Body of pancreas (tissue), 4 donors: ENCODE measurements around the gene C1QTNF12. TPM values are rescaled to one million over a fixed set of nuclear protein-coding genes. Genes with fewer than 3 reads are reported as not detected.

Experiments used
- ATAC-seq: fragments of 150-250 bp; one replicate; pipeline ENCODE4 v1.9.1; 2016
- DNase-seq, 4 donors: peaks; one replicate each; pipeline ENCODE4 v3.0.0-alpha.2; 2019
- H3K27ac ChIP-seq, 4 donors: fragments of 200-600 bp; sonication (generic); 1 replicate in 3 of 4; 2 replicates in 1 of 4; pipeline versions ENCODE4 v1.5.1 to v1.6.1; 2016 to 2019; ENCODE audit warnings: mild to moderate bottlenecking in 1 of 4, mixed read lengths in 1 of 4, moderate library complexity in 1 of 4
- H3K27me3 ChIP-seq, 2 donors: fragments of 200-600 bp; sonication (generic); one replicate each; pipeline ENCODE4 v1.6.0; 2016; ENCODE audit warnings: mild to moderate bottlenecking in 1 of 2
- H3K36me3 ChIP-seq, 2 donors: fragments of 200-600 bp; sonication (generic); replicated peaks in 1 of 2; 2 replicates each; pipeline ENCODE4 v1.5.1; 2016; ENCODE audit warnings: low read depth in 2 of 2; ENCODE audit not compliant: insufficient read depth in 1 of 2
- H3K4me1 ChIP-seq: fragments of 200-600 bp; sonication (generic); one replicate; pipeline ENCODE4 v1.6.0; 2016
- H3K4me3 ChIP-seq, 2 donors: fragments of 200-600 bp; sonication (generic); 1 replicate in 1 of 2; 2 replicates in 1 of 2; pipeline ENCODE4 v1.5.1; 2016 to 2019
- H3K9me3 ChIP-seq, 3 donors: fragments of 200-600 bp; sonication (generic); 1 replicate in 2 of 3; 2 replicates in 1 of 3; pipeline ENCODE4 v1.5.1; 2016
- CTCF ChIP-seq, 7 experiments: fragments of 450-650 bp in 4 of 7; fragments of 200-600 bp in 3 of 7; sonication (generic) in 3 of 7; IDR thresholded peaks; one replicate each; pipeline ENCODE4 v1.5.1; 2016 to 2019; ENCODE audit warnings: antibody characterized with exemption in 7 of 7
- POLR2A ChIP-seq, 3 donors: fragments of 450-650 bp; IDR thresholded peaks; one replicate each; pipeline ENCODE4 v1.6.1; 2016; ENCODE audit warnings: antibody characterized with exemption in 3 of 3, mild to moderate bottlenecking in 2 of 3
- WGBS, 2 donors: methylation state at CpG; one replicate each; pipeline ENCODE4 v1.1.5; 2017; 5-methylcytosine and 5-hydroxymethylcytosine counted together
- intact Hi-C: fragments of 100-400 bp; cut with DNase I; formaldehyde crosslinking; loops from one replicate; pipeline ENCODE4 v1.15.1; 2023
- total RNA-seq, 2 donors: library from RNA; depleted of rRNA; stranded (reverse); fragments of >200 nt; gene quantifications; one replicate each; pipeline ENCODE4 v1.1.0, GENCODE V29; 2016

C1QTNF12 gene
- total RNA-seq, 2 donors from 2014 or later: not detected

GRCh38 chr1:1290238-1290731 lies 43.8 kb upstream of the C1QTNF12 start:
- WGBS, 2 donors: 42 to 61% methylated on average over 11 to 14 of the region's 15 CpGs
- intact Hi-C loops: loop anchor here (5.0 to 10.0 kb wide), 3 partner anchors 168 to 305 kb away; partner anchors contain the start of gene PERM1
- peak; percentile 74 to 87 (median 82) for DNase-seq

GRCh38 chr1:1287288-1288110 lies 41.0 kb upstream of the C1QTNF12 start:
- Histone ChIP-seq H3K4me1 (peaks cover 11% of the 10 kb centered on the region), H3K36me3 (no peaks in the 10 kb centered on the region), H3K4me3 (no peak overlapping the region), H3K27me3 (peaks cover 0 to 8% of the 10 kb centered on the region in 2 donors), H3K9me3 (no peaks in the 10 kb centered on the region), H3K27ac (no peak overlapping the region)
- intact Hi-C loops: no loop called here
- TF ChIP-seq CTCF (IDR thresholded peaks at IDR 0.05): no peak
- TF ChIP-seq POLR2A (IDR thresholded peaks at IDR 0.05): no peak
- 39 to 65% methylated on average over 6 to 43 of the region's 46 CpGs for WGBS, 2 donors
- peak in 1 of 4 donors; percentile 10 for DNase-seq
- ATAC-seq: no peak

More at GRCh38 chr1:1290238-1290731, 43.8 kb upstream of the C1QTNF12 start:
- peaks cover 11% of the 10 kb centered on the region for H3K4me1 ChIP-seq
- TF ChIP-seq CTCF (IDR thresholded peaks at IDR 0.05): peak; percentile 59 to 85 (median 71)
- no peak for TF ChIP-seq POLR2A (IDR thresholded peaks at IDR 0.05)
- H3K9me3 ChIP-seq: no peaks in the 10 kb centered on the region
- peaks cover 0 to 8% of the 10 kb centered on the region in 2 donors for H3K27me3 ChIP-seq
- no peaks in the 10 kb centered on the region for H3K36me3 ChIP-seq
- no peak overlapping the region for H3K4me3 ChIP-seq
- H3K27ac ChIP-seq: no peak overlapping the region
- peak; percentile 72 for ATAC-seq

GRCh38 chr1:1286313-1287261 lies 40.1 kb upstream of the C1QTNF12 start:
- 56% methylated on average over 45 of the region's 50 CpGs; no CpG with 5 or more reads in 1 of the 2 donors for WGBS, 2 donors
- Histone ChIP-seq H3K4me1 (peaks cover 14% of the 10 kb centered on the region), H3K4me3 (no peak overlapping the region), H3K27me3 (peaks cover 0 to 8% of the 10 kb centered on the region in 2 donors), H3K36me3 (no peaks in the 10 kb centered on the region), H3K9me3 (no peaks in the 10 kb centered on the region), H3K27ac (no peak overlapping the region)
- intact Hi-C loops: no loop called here
- TF ChIP-seq POLR2A (IDR thresholded peaks at IDR 0.05): no peak
- no peak for TF ChIP-seq CTCF (IDR thresholded peaks at IDR 0.05)
- DNase-seq (no peak), ATAC-seq (no peak)

- intact Hi-C loops: no loop called here
- Histone ChIP-seq H3K4me3 (no peak overlapping the region), H3K4me1 (peaks cover 14% of the 10 kb centered on the region), H3K27me3 (peaks cover 0 to 8% of the 10 kb centered on the region in 2 donors), H3K27ac (no peak overlapping the region), H3K9me3 (no peaks in the 10 kb centered on the region), H3K36me3 (no peaks in the 10 kb centered on the region)
- DNase-seq (peak in 1 of 4 donors; percentile 11), ATAC-seq (no peak)
- 61 to 80% methylated on average over 5 to 30 of the region's 37 CpGs for WGBS, 2 donors
- no peak for TF ChIP-seq POLR2A (IDR thresholded peaks at IDR 0.05)
- no peak for TF ChIP-seq CTCF (IDR thresholded peaks at IDR 0.05)
Measured at GRCh38 chr1:1285611-1286311, 39.2 kb upstream of the C1QTNF12 start.
